GM12878 (cell line): ENCODE results near the gene SNX15. TPM values are rescaled to one million over a fixed set of nuclear protein-coding genes. Genes with fewer than 3 reads are reported as not detected.

Experiments
- ATF3 ChIP-seq: IDR thresholded peaks from 2 replicates; pipeline ENCODE4 v1.6.1; 2011; ENCODE audit warnings: low read depth, mild to moderate bottlenecking, low read length, moderate library complexity, borderline replicate concordance; ENCODE audit errors: extremely low read depth
- BCL11A ChIP-seq: IDR thresholded peaks from 2 replicates; pipeline ENCODE4 v1.6.1; 2011; ENCODE audit warnings: low read depth, low read length
- BCLAF1 ChIP-seq: fragments of 450-650 bp; IDR thresholded peaks from 2 replicates; pipeline ENCODE4 v1.6.1; 2017; ENCODE audit warnings: antibody characterized with exemption, mild to moderate bottlenecking, moderate library complexity
- CBX5 ChIP-seq: sonication (generic); IDR thresholded peaks from 2 replicates; pipeline ENCODE4 v1.6.1; 2016; ENCODE audit warnings: low read depth, moderate library complexity, mild to moderate bottlenecking, inconsistent platforms
- CEBPB ChIP-seq, 2 experiments: fragments of 150-350 bp in 1 of 2; IDR thresholded peaks; 2 replicates each; pipeline ENCODE4 v1.6.1; 2012 to 2014; ENCODE audit warnings: low read depth in 2 of 2, low read length in 2 of 2, borderline replicate concordance in 1 of 2, inconsistent platforms in 1 of 2
- CHD1 ChIP-seq: IDR thresholded peaks from 2 replicates; pipeline ENCODE4 v1.6.1; 2012; ENCODE audit warnings: low read depth, low read length, improper control_type of control experiment
- CREB1 ChIP-seq: IDR thresholded peaks from 2 replicates; pipeline ENCODE4 v1.6.1; 2012; ENCODE audit warnings: low read depth, mild to moderate bottlenecking, inconsistent platforms
- EGR1 ChIP-seq, 2 experiments: IDR thresholded peaks; 1 replicate in 1 of 2; 2 replicates in 1 of 2; pipeline ENCODE4 v1.6.1; 2011 to 2012; ENCODE audit warnings: low read depth in 2 of 2, low read length in 2 of 2, borderline replicate concordance in 1 of 2, mild to moderate bottlenecking in 1 of 2, moderate library complexity in 1 of 2
- ESRRA ChIP-seq: IDR thresholded peaks from 2 replicates; pipeline ENCODE4 v1.6.1; 2012; ENCODE audit warnings: mild to moderate bottlenecking, low read length, improper control_type of control experiment
- HDAC6 ChIP-seq: fragments of 200-600 bp; sonication (generic); IDR thresholded peaks from one replicate; pipeline ENCODE4 v1.8.0; 2017; ENCODE audit warnings: antibody characterized with exemption; ENCODE audit not compliant: unreplicated experiment
- IKZF2 ChIP-seq, 2 experiments: fragments of 450-650 bp; IDR thresholded peaks; 2 replicates each; pipeline ENCODE4 v1.6.1; 2017; ENCODE audit warnings: mild to moderate bottlenecking in 2 of 2, moderate library complexity in 2 of 2
- JUNB ChIP-seq: IDR thresholded peaks from 2 replicates; pipeline ENCODE4 v1.6.1; 2016; ENCODE audit warnings: antibody characterized with exemption, mild to moderate bottlenecking
- MYB ChIP-seq: fragments of 150-350 bp; IDR thresholded peaks from 2 replicates; pipeline ENCODE4 v1.6.1; 2014; ENCODE audit warnings: mild to moderate bottlenecking, low read depth, low read length, borderline replicate concordance
- NR2C1 ChIP-seq: fragments of 450-650 bp; IDR thresholded peaks from 2 replicates; pipeline ENCODE4 v1.6.1; 2017; ENCODE audit warnings: antibody characterized with exemption, mild to moderate bottlenecking, moderate library complexity
- PKNOX1 ChIP-seq: fragments of 450-650 bp; IDR thresholded peaks from 2 replicates; pipeline ENCODE4 v1.6.1; 2016; ENCODE audit warnings: mild to moderate bottlenecking
- POLR2AphosphoS2 ChIP-seq: IDR thresholded peaks from 2 replicates; pipeline ENCODE4 v1.6.1; 2011; ENCODE audit warnings: low read depth, mild to moderate bottlenecking, low read length, improper control_type of control experiment, moderate library complexity
- RCOR1 ChIP-seq: conservative IDR thresholded peaks from 2 replicates; pipeline ENCODE4 v1.6.1; 2012; ENCODE audit warnings: low read depth, low read length, improper control_type of control experiment
- SIN3A ChIP-seq: IDR thresholded peaks from 2 replicates; pipeline ENCODE4 v1.6.1; 2012; ENCODE audit warnings: low read depth, low read length, improper control_type of control experiment
- SMARCA5 ChIP-seq: fragments of 450-650 bp; IDR thresholded peaks from 2 replicates; pipeline ENCODE4 v1.6.1; 2017; ENCODE audit warnings: mild to moderate bottlenecking
- SREBF2 ChIP-seq: IDR thresholded peaks from 2 replicates; pipeline ENCODE4 v1.6.1; 2012; ENCODE audit warnings: mild to moderate bottlenecking, low read length
- ZBTB33 ChIP-seq: fragments of 450-650 bp; IDR thresholded peaks from 2 replicates; pipeline ENCODE4 v1.6.1; 2017; ENCODE audit warnings: mild to moderate bottlenecking
- ZNF217 ChIP-seq: fragments of 450-650 bp; IDR thresholded peaks from 2 replicates; pipeline ENCODE4 v1.6.1; 2017; ENCODE audit warnings: antibody characterized with exemption, mild to moderate bottlenecking
- ZZZ3 ChIP-seq: IDR thresholded peaks from 2 replicates; pipeline ENCODE4 v1.6.1; 2011; ENCODE audit warnings: low read depth; ENCODE audit not compliant: control insufficient read depth, insufficient read length
- polyA plus RNA-seq, 11 experiments: library from polyadenylated mRNA; depleted of rRNA in 4 of 11; unstranded in 6 of 11; stranded (reverse) in 5 of 11; fragments of >200 nt; fragmentation: Nextera tagmentation in 4 of 11; fragmentation: Illumina TruSeq in 1 of 11; extraction: Ambion mirVana in 4 of 11; extraction: Trizol in 1 of 11; gene quantifications; 1 replicate in 1 of 11; 2 replicates in 10 of 11; pipeline versions ENCODE4 v1.2.1 to v1.2.3, GENCODE V29; 2011 to 2016; ENCODE audit warnings: inconsistent platforms in 2 of 11, missing spikeins in 2 of 11, low read depth in 1 of 11
- total RNA-seq, 4 experiments: library from RNA; depleted of rRNA in 3 of 4; stranded (reverse); fragments of >200 nt in 3 of 4; fragmentation: Illumina TruSeq in 1 of 4; extraction: Trizol in 1 of 4; gene quantifications; 2 replicates each; pipeline versions ENCODE4 v1.2.1 to v1.2.3, GENCODE V29; 2013 to 2021

Gene SNX15
- total and polyA plus RNA-seq, 10 of the 15 experiments (the other 5 are each of a cell fraction or from before 2014, with no cell fraction given) = 2.4 to 24.0 (median 16.1) TPM

- TF ChIP-seq CREB1 (peak; percentile 99), EGR1 (IDR thresholded peaks at IDR 0.05; ENCODE audit: borderline replicate concordance in 1 of 2, low read depth in 2 of 2, low read length in 2 of 2) (peak; percentile 31 to 56; a peak in 2 of 3 replicates), POLR2AphosphoS2 (peak; percentile 50; the same call in 1 of the 2 replicates), JUNB (no peak), SREBF2 (0 out of 2 replicates have a peak, but pooled peaks have one; percentile 46), NR2C1 (peak; percentile 84), SMARCA5 (no peak; the same call in 1 of the 2 replicates), CEBPB (IDR thresholded peaks at IDR 0.05; ENCODE audit: borderline replicate concordance in 1 of 2, low read depth in 2 of 2, low read length in 2 of 2) (no peak), BCL11A (no peak), ESRRA (peak; percentile 80), ZZZ3 (no peak), RCOR1 (no peak), ZNF217 (no peak), IKZF2 (IDR thresholded peaks at IDR 0.05) (no peak), MYB (0 out of 2 replicates have a peak, but pooled peaks have one; percentile 32), HDAC6 (no peak), PKNOX1 (peak; percentile 45), CHD1 (no peak), CBX5 (no peak), ATF3 (peak; percentile 87; the same call in 1 of the 2 replicates), ZBTB33 (no peak), BCLAF1 (no peak), SIN3A (peak; percentile 99)
Observed at GRCh38 chr11:65083834-65084597, 56.8 kb downstream of the SNX15 start, which contains the start of the genes CDCA5 and ZFPL1 (continued).
